NCI-H774 (cell line): ENCODE results near the gene STT3B.

Experiments used
- DNase-seq: peaks from one replicate; lab custom pipeline; 2025; lab: John Stamatoyannopoulos, UW

STT3B gene

DNA sequence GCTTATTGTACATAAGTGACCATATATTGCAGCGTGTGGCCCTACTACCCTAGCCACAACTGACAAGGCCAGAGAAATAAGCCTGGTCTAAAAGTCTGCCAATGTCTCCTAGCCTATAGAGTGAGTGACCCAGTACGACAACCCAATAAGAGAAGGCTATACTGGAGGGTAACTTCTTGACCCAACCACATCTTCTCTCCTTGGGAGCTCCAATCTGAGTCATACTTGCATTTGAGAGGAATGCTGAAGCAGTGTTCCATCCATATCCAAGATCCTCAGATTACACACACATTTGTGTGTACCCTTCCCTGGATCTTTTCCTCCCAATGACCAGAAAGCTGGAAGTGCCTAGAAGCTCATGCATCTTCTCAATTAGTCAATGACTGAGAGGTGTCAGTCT is 11.3 kb upstream of the STT3B start:
- no peak for DNase-seq

DNA sequence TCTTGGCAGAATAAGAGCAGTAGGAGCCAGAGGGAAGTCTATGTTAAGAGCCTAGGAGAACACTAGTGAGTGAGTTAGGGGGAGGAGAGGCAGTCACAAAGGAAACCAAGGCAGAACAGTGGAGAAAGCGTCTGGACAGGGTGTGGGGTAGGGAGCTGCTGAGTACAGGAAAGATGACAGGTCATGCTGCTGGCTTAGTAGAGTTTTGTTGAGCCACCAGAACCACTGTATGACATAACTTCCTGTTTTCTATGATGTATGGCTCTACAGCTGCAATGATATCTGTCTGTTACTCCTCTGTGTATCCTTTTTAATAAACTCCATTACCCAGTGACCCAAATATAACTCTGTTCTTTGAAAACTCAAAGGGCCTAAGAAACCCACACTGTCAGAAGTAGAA is 10.6 kb upstream of the STT3B start:
- DNase-seq, result no peak

DNA sequence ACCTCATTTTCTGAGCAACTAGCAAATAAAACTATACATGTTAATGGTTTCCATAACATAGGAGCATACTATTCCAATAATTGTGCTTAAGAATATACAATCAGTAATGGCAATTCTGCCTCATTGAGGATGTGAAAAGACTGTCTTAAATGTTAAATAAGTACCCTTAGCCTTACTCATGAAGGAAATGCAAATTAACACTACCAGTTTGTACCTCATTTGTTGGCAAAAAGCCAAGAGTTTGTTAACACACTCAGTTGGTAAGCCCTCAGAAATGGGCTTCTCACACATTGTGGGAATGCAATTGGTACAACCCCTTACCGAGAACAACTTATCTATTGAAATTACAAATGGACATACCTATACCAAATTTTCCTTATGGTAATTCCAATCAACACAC is 9.2 kb upstream of the STT3B start:
- no peak for DNase-seq

DNA sequence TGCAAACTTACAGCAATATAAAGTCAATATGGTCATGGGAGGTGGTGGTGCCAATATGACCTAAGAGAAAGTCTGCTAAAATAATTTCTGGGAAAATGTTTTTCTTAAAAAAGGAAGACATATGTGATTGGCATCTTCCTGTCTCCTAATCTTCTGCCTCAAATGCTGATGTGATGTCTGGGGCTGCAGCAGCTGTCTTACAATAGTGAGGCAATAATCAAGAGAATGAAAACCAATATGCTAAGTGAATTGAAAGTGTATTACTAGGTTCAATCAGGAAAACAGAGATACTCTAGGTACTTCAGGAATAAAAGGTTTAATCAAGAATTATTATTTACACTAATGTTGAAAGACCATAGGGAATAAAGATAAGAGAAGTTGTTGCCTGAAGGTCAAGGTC is 7.2 kb upstream of the STT3B start:
- DNase-seq, result no peak

DNA sequence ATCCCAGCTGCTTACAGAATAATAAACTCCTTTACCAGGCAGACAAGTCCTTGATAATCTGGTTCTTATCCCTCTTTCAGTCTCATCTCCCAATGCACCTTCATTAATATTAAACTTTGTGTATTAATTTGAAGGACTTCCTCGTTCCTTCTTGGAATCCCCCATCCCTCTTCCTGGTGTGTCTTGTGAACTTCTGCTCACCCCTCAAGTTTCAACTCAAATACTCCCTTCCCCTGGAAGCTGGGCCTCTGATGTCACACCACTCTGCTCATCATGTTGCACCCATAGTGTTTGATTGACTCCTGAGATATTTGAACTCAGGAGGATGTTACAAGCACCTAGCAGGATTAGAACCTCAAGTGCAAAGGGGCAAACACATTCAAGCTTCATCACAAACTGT is 3.3 kb upstream of the STT3B start:
- no peak for DNase-seq

DNA sequence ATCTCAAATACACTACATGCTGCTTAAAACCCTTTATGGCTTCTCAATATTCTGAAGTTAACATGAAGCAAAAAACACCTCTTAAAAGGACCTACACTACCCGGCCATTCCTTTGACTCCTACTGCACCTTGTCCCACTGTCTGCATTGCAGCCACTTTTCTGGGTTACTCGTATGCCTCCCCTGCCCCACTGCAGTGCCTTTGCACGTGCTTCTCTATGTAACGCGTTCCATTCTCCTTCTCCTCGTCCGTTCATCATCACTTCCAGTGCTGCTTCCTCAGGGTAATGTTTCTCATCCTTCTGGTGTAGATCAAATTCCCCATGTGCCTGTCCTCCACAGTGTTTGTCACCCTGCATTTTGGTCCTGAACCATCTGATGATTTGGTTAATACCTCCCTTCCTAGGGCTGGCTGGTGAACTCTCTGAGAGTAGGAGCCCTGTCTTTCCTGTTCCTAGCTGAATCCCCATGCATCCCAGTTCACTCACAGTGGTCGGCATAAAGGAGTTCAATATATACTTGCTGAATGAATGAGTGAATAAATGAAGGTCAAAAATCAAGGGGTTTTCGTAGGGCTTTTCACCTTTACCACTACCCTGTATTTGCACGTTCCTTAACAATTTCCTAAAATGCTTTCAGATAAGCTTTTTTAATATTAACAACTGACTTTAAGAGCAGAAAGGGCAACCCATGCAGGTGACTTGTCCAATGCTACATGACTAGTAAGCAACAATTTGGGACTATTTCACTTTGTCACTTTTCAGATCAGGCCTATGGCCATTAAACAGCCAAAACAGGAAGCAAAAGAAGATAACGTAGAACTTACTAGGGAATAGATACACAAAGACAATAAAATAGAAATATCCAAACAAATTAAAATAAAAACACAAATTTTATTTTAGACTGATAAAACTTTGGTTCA is 2.4 kb upstream of the STT3B start:
- DNase-seq, result no peak

DNA sequence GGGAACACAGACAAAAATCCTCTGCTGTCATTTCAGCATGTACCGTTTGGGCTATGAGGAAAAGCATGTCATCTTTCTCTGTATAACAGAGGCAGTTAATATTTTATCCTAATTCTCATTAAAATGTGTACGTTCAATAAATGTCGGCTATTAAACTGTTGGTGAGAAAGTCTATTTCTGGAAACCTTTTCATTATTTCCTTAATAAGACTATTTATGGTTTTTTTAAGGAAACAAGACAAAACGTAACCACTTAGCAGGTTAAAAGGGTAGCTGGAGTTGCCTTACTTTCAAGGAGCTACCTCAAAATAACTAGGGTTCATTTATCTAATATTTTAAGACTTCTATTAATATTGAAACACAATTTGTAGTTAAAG is 1.8 kb upstream of the STT3B start:
- DNase-seq, result no peak

DNA sequence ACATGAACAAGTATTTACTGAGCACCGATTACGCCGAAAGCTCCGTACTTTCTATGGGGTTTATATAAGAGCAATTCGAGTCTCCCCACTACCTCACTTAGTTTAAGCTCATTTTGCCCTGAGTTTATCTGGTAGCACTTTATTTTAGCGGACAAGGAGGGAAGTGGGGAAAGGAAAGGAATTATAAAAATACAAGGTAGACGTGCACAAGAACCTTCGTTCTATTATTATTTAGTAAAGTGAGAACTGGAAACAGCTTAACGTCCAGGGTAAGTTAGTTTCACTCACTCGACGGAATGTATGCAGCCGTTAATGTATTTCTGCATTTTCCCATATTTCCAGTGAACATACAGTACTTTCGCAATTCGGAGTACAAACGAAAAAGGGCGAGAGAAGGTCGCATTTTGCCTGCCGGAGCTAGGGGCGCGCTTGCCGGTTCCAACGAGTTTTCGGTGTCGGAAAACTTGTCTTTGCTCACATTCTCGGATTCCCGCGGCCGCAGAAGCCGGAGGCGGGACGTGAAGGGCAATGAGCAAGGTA is 1.2 kb upstream of the STT3B start:
- DNase-seq, result no peak

DNA sequence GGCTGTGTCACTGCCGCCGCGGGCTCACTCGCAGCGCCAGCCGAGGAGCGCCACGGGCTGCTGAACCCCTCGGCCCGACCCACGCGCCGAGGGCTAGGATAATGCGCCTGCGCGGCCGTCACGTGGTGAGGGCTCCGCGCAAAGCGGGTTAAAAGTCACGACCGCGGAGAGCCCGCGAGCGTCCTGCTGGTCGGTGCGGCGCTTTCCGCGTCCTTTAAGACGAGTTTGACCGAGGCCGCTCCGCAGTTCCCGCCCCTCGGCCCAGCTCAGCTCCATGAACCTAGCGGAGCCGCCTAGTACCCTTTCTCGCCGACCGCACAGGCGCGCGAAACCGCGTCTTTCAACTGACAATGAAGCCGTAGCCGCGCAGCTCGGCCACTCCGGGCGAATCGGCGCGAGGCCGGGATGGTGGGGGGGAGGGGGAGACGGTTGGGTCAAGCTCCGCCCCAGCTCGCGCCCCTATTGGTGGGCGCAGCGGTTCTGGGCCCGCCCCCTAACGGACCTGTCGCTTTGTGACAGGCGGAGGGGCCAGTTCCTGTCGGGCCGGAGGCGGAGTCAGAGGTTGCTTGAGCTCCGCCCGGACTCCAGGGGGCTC is 636 bp upstream of the STT3B start:
- DNase-seq, result peak; percentile 89

DNA sequence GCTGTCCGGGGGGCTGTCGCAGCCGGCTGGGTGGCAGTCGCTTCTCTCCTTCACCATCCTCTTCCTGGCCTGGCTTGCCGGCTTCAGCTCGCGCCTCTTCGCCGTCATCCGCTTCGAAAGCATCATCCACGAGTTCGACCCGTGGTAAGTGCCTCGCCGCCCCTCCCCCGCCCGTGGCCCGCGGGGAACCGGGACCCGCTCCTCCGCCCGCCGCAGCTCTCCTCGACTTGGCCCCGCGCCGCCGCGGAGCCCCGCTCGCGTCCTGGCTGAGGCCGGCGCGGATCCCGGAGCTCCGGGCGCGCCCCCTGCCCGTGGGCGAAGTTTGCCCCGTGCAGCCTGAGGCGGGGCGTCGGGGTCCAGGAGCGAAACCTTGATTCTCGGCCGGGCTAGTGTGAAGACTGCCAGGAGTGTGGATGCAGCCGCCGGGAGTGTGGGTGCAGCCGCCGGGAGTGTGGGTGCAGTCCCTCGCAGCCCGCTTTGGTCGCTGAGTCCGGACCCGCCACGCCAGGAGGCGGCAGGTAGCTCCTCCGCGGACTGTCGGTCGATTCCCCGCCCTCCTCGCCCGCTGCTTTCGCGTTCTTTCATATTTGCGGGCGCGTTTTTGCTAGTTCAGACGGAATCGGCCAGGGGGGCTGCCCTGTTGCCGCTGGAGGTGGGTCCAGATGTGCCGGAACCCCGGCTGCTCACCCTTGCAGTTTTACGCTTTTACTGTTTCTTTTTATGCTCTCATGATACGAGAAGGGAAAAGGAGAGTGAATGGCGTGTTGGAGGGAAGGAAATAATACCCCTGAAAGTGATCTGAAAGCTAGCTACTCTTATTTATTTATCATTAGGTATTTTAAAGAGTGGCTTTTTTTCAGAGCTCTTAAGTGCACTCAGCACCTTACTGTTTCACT is 692 bp downstream of the STT3B start:
- no peak for DNase-seq

DNA sequence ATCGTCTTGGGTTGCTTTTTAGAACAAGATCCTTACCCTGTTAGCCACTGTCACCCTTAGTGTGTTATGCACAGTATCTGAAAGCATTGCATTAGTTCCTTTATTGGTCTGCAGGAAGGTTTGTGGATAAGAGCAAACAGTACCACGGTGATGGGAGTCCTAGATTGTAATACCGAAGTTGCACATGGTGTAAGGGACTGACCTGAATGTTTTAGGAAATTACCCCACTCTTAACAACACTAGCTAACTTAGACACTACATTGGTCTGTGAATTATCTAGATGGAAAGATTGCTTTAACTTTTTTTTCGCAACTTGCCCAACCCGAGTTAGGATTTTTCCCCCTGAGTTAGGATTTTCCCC is 1.3 kb downstream of the STT3B start:
- DNase-seq, result no peak

DNA sequence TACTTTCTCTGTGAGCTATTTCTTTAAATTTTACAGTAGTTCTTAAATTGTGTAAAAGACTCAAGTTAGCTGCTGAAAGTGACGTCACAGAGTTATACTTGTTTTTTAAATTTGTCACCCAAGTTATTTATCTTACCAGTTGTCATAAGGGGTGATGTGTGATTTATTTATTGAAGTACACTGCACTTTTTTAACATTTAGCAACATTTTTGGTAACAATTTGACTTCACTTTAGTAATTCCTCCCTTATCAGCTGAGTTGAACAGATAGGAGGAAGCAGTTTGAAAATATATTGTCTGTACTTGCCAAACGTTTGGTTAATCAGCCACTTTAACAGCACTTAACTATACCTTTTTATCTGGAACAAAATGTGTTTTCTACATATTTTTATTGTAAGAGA is 3.8 kb downstream of the STT3B start:
- DNase-seq, result no peak

DNA sequence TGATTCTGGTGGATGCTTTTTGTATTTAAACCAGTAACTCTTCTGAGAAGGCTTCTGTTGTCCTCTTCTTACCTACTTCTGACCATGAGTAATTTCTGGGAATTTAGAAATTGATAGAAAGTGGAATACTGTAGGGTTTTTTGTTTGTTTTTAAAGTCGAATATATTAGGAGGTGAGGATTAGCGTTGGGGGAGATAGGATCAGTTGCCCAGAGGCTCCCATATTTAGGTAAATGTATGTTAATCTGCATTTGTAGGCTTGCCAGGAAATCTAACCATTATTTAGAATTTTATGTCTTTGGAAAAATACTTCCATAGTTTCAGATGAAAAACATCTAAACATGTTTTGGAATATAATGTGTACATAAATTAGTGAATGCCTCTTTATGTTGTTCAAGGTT is 6.1 kb downstream of the STT3B start:
- no peak for DNase-seq

DNA sequence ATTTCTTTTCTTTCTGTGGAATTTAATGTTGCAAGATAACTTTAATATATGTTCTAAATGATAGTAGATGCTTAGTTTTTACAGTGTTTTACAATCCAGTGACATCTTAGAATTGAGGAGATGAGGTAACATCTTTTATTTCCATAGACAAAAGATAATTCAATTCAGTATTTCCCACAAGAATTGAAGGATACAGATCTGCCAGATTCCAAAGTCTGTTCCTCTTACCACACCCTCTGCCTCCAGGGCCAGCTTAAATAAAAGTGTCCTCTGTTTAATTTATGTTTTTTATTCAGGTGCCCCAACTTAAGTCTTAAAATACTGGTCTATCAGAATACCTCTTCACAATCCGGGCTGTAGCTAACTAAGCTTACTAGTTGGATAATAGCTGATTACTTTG is 6.5 kb downstream of the STT3B start:
- no peak for DNase-seq

DNA sequence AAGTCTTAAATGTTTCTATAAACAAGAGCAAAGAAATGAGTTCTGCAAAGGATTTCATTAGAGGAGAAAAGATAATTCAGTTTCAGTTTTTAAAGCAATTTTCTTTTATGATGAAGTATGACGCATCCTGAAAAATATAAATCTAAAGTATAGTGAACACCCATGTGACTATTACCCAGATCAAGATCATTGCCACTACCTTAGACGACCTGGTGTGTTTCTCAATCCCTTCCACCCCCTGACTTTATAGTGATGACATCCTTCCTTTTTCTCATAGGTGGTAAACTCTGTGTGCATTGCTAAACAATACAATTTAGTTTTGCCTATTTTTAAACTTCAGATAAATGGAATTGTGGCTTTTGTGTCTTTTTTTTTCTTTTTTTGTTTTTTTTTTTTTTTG is 8.4 kb downstream of the STT3B start:
- no peak for DNase-seq

DNA sequence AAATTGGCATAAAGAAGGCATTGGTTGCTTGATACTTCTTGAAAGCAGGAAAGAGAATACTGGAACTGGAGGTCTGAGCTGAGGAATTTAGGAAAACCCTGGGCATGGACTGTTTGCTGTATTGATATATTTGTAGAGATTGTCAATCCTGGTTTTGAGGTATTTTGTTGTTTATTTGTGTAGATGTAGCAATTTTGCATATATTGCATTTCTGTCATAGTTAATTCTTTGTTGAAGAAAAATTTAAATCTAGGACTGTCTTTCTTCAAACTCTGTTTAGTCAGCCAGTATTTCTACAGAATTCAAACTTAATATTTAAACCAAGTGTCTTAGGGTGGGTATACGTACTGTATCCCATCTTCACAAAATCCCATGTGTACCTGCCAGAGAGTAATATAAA is 9.5 kb downstream of the STT3B start:
- no peak for DNase-seq

DNA sequence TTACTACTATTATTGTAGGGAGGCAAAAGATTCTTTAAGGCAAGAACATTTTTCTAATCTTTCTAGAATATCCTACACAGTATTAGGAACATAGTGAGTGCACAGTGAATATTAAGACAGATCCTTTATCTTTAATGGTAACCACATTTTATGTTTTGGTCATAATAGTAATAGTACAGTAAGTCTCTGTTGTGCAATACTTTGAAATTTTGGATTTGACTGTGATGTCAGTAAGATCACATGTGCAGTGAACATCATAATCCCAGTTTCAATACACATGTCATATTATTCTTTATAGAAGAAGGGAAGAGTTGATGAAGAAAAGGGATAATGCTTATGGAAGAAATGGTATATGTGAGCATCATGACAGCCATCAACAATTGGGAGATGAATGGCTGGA is 10.7 kb downstream of the STT3B start:
- DNase-seq, result no peak

DNA sequence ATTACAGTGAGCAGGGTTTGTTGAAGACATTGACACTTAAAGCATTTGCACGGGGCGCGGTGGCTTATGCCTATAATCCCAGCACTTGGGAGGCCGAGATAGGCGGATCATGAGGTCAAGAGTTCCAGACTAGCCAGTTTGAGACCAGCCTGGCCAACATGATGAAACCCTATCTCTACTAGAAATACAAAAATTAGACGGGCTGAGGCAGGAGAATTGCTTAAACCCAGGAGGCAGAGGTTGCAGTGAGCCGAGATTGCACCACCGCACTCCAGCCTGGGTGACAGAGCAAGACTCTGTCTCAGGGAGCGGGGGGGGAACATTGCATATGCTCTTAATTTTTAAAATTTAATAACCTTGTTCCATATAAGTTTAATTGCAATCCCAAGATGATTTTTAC is 11.9 kb downstream of the STT3B start:
- no peak for DNase-seq

DNA sequence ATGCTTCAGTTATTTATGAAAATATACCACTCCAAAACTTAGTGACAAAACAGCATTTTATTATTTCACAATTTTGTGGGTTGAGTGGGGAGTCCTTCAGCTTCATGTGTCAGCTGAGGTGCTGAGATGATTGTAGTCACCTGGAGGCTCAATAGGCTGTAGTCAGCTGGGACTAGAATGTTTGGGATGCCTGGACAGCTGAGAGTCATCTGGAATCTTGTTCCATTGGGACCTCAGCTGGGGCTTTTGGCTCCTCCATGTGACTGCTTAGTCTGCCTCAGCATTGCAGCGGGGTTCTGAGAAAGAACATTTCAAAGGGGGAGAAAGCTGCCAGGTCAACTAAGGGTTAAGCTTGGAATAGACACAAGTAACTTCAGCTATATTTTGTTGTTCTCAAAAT is 13.4 kb downstream of the STT3B start:
- DNase-seq, result no peak

DNA sequence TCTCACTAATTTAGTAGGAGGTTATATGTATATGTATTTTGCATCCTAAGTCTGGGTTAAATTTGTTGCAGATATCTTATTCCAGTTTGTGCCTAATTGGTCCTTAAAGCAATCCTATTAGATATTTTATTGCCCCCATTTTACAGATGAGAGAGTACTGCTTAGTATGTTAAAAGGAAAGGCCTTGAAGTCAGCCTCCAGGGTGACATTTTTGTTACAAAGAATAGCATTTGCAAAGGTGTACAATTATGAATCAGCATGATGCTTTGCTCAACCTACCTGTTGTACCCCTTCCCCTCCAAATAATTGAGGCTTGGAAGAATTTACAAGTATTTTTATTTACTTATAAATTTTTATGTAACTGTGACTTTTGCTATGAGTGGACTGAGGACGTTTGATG is 14.0 kb downstream of the STT3B start:
- DNase-seq, result no peak

DNA sequence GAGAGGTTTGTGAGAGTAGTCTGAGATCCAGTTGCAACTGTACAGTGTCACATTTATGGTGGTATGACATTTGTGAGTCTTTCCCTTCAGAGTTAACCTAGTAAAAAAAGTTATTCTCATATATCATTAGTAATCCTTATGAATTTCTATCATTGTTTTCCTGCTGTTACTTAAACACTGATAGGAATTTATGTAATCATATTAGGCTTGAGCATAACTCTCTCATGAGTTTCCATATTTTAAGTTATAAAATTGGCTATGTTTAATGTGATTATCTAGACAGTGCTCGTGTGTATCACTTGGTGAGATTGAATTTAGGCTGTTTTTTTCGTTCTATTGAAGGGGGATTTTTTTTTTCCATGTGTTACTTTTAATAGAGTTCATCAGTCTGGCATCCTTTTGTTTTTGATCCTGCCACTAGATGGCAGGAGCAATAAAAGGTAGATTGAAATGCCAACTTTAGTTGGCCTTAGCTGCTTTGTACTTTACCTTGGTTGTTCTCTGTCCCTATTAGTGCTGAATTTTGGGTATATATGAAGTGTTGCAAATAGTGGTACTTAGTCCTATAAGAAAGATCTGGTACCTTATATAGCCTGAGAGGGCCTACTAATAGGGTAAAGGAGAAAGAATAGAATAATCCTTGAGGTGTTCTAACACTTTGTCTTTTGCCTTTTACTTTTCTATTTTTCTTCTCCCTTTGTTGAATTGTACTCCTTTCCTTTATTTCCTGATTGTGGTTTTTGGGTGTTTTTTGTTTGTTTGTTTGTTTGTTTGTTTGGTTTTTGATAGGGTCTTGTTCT is 17.9 kb downstream of the STT3B start:
- DNase-seq, result no peak

DNA sequence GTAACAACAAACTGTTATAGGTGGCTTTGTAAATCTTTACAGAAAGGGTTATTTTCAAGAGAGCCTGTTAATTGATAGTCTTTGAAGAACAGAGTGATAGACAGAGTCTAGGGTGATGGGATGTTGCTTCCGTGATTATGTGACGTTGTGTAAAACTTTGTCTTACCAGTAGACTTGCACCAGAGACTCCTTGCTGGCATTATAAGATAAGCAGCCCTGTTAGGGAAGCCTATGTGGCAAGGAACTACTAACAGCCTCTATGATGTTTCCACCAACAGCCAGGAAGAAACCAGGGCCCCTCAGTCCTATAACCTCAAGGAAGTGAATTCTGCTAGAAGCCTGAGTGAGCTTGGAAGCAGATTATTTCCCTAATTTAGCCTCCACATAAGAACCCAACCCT is 18.9 kb downstream of the STT3B start:
- no peak for DNase-seq
